Astrocyte (in vitro differentiated cells and primary cell): ENCODE measurements around the gene STXBP2. TPM values are rescaled to one million over a fixed set of nuclear protein-coding genes. Genes with fewer than 3 reads are reported as not detected.

ENCODE experiments used
- DNase-seq: peaks from one replicate; pipeline ENCODE4 v3.0.0-alpha.2; 2010; ENCODE audit warnings: low read depth
- FAIRE-seq: peaks from 2 replicates; lab custom pipeline; 2011; peaks lifted over from hg19 to GRCh38; lab: Jason Lieb, UNC
- H2AFZ ChIP-seq: 2 replicates; pipeline ENCODE4 v1.6.0; 2012; ENCODE audit warnings: low read depth, low read length, inconsistent platforms
- H3K27ac ChIP-seq: 2 replicates; pipeline ENCODE4 v1.5.1; 2011; ENCODE audit warnings: low read depth, low read length, inconsistent platforms
- H3K27me3 ChIP-seq: 2 replicates; pipeline ENCODE4 v1.6.0; 2011; ENCODE audit warnings: low read length, inconsistent platforms; ENCODE audit not compliant: insufficient read depth
- H3K36me3 ChIP-seq: 2 replicates; pipeline ENCODE4 v1.5.1; 2011; ENCODE audit warnings: low read length, inconsistent platforms; ENCODE audit not compliant: insufficient read depth
- H3K4me1 ChIP-seq: 2 replicates; pipeline ENCODE4 v1.5.1; 2011; ENCODE audit warnings: low read length, inconsistent platforms; ENCODE audit not compliant: insufficient read depth
- H3K4me2 ChIP-seq: 2 replicates; pipeline ENCODE4 v1.6.0; 2012; ENCODE audit warnings: low read length, inconsistent platforms
- H3K4me3 ChIP-seq: 2 replicates; pipeline ENCODE4 v1.5.1; 2011; ENCODE audit warnings: low read depth, mild to moderate bottlenecking, low read length, inconsistent platforms; ENCODE audit not compliant: insufficient read depth
- H3K79me2 ChIP-seq: 2 replicates; pipeline ENCODE4 v1.6.0; 2012; ENCODE audit warnings: mild to moderate bottlenecking, low read length, inconsistent platforms; ENCODE audit not compliant: insufficient read depth
- H3K9ac ChIP-seq: 2 replicates; pipeline ENCODE4 v1.6.0; 2012; ENCODE audit warnings: mild to moderate bottlenecking, low read length, inconsistent platforms
- H3K9me3 ChIP-seq: 2 replicates; pipeline ENCODE4 v1.5.1; 2012; ENCODE audit warnings: low read depth, mild to moderate bottlenecking, low read length, inconsistent platforms; ENCODE audit not compliant: insufficient read depth
- H4K20me1 ChIP-seq: 2 replicates; pipeline ENCODE4 v1.6.0; 2012; ENCODE audit warnings: low read length, inconsistent platforms; ENCODE audit not compliant: insufficient read depth
- H3K27ac Mint-ChIP-seq: one replicate; pipeline ENCODE4 v1.8.0; 2021; ENCODE audit warnings: mild to moderate bottlenecking, mixed read lengths; ENCODE audit not compliant: unreplicated experiment
- H3K27me3 Mint-ChIP-seq: one replicate; pipeline ENCODE4 v1.8.0; 2021; ENCODE audit warnings: low read depth, mixed read lengths; ENCODE audit not compliant: unreplicated experiment
- H3K36me3 Mint-ChIP-seq: one replicate; pipeline ENCODE4 v1.8.0; 2021; ENCODE audit warnings: low read depth, mixed read lengths; ENCODE audit not compliant: unreplicated experiment
- H3K4me1 Mint-ChIP-seq: one replicate; pipeline ENCODE4 v1.8.0; 2021; ENCODE audit warnings: low read depth, mixed read lengths; ENCODE audit not compliant: unreplicated experiment
- H3K4me3 Mint-ChIP-seq: one replicate; pipeline ENCODE4 v1.8.0; 2021; ENCODE audit warnings: mild to moderate bottlenecking, moderate library complexity, mixed read lengths; ENCODE audit not compliant: unreplicated experiment
- H3K9me3 Mint-ChIP-seq: one replicate; pipeline ENCODE4 v1.8.0; 2021; ENCODE audit warnings: mild to moderate bottlenecking, mixed read lengths; ENCODE audit not compliant: unreplicated experiment
- EZH2 ChIP-seq: IDR thresholded peaks from 2 replicates; pipeline ENCODE4 v1.6.1; 2012; ENCODE audit warnings: mild to moderate bottlenecking, low read length, inconsistent platforms; ENCODE audit not compliant: insufficient read depth
- total RNA-seq: library from RNA; stranded (reverse); gene quantifications from 2 replicates; pipeline ENCODE4 v1.2.1, GENCODE V29; 2021
- TF ChIP-seq, protein P1 (sequence below): IDR thresholded peaks from 2 replicates; pipeline ENCODE4 v1.5.1; 2011; ENCODE audit warnings: low read depth, mild to moderate bottlenecking, inconsistent platforms, low read length, moderate library complexity; ENCODE audit not compliant: insufficient read depth

The STXBP2 gene
- total RNA-seq, 1 donor from 2014 or later = 49.6 TPM

DNA sequence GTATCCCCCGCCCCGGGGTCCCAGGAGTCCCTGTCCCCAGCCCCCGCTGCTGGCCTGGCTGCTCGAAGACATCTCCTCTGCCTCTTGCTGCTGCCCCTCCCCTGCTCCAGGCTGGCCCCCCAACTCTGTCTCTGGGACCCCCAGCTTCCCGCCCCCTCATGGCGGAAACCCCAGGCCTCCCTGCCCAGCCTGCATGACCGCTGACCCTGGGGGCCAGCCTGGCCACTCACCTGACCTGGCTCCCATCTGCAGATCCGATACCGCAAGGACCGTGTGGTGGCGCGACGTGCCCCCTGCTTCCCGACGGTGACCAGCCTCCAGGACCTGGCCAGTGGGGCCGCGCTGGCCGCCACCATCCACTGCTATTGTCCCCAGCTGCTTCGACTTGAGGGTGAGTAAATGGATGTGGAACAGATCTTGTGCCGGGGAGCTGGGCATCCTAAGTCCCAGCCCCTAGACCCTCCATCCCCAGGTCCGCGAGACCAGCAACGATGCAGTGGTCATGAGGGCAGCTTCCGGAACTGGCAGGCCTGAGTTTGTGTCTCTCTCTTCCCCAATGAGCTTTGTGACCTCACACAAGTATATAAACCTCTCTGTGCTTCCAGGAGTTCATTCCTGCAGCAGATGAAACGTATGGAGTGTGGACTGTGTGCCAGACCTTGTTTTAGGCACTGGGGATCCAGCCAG, 28.9 kb upstream of the STXBP2 start:
- no peak for FAIRE-seq
- Histone ChIP-seq H3K36me3 (no peaks in the 10 kb centered on the region), H3K4me2 (no peak overlapping the region), H3K27me3 (no peaks in the 10 kb centered on the region), H3K4me1 (no peaks in the 10 kb centered on the region), H3K79me2 (no peaks in the 10 kb centered on the region), H3K9me3 (no peaks in the 10 kb centered on the region), H4K20me1 (no peaks in the 10 kb centered on the region), H2AFZ (no peak overlapping the region), H3K4me3 (no peak overlapping the region), H3K9ac (no peak overlapping the region), H3K27ac (no peak overlapping the region)
- Mint-ChIP-seq H3K4me1 (no peaks in the 10 kb centered on the region), H3K4me3 (no peak overlapping the region), H3K27me3 (peaks cover 4% of the 10 kb centered on the region), H3K27ac (no peak overlapping the region), H3K36me3 (no peaks in the 10 kb centered on the region), H3K9me3 (no peaks in the 10 kb centered on the region)
- DNase-seq = no peak
- TF ChIP-seq, protein P1, sequence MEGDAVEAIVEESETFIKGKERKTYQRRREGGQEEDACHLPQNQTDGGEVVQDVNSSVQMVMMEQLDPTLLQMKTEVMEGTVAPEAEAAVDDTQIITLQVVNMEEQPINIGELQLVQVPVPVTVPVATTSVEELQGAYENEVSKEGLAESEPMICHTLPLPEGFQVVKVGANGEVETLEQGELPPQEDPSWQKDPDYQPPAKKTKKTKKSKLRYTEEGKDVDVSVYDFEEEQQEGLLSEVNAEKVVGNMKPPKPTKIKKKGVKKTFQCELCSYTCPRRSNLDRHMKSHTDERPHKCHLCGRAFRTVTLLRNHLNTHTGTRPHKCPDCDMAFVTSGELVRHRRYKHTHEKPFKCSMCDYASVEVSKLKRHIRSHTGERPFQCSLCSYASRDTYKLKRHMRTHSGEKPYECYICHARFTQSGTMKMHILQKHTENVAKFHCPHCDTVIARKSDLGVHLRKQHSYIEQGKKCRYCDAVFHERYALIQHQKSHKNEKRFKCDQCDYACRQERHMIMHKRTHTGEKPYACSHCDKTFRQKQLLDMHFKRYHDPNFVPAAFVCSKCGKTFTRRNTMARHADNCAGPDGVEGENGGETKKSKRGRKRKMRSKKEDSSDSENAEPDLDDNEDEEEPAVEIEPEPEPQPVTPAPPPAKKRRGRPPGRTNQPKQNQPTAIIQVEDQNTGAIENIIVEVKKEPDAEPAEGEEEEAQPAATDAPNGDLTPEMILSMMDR = no peak
- no peak for TF ChIP-seq EZH2

DNA sequence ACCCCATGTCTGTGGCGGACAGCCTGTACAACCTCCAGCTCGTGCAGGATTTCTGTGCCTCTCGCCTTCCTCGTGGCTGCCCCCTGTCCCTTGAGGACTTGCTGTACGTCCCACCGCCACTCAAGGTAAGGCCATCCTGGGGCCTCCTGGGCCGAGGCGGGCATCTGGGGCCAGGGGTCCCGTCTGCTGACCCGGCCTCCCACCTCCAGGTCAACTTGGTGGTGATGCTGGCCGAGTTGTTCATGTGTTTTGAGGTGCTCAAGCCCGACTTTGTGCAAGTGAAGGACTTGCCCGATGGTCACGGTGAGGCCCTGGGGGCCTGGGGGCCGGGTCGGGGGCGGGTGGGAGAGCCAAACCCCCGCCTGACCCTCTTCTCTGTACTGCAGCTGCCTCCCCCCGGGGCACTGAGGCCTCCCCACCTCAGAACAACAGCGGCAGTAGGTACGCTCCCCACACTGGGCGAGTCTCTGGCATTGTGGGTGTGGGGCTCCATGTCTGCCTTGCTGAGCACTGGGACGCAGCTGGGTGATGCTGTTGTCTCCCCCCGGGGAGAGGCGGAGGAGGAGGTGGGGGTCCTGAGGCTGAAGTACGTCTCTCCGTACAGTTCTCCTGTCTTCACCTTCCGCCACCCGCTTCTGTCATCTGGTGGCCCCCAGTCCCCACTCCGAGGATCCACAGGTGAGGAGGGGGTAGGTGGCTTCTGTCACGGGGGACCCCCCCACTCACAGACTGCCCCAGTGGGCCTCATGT, 26.2 kb upstream of the STXBP2 start:
- Histone ChIP-seq H3K27me3 (no peaks in the 10 kb centered on the region), H3K4me2 (no peak overlapping the region), H3K4me3 (no peak overlapping the region), H3K79me2 (no peaks in the 10 kb centered on the region), H3K36me3 (no peaks in the 10 kb centered on the region), H2AFZ (no peak overlapping the region), H4K20me1 (no peaks in the 10 kb centered on the region), H3K9me3 (no peaks in the 10 kb centered on the region), H3K9ac (no peak overlapping the region), H3K27ac (no peak overlapping the region), H3K4me1 (no peaks in the 10 kb centered on the region)
- no peak for FAIRE-seq
- no peak overlapping the region for H3K27ac Mint-ChIP-seq
- TF ChIP-seq, protein P1 = no peak
- TF ChIP-seq EZH2 = no peak
- H3K36me3 Mint-ChIP-seq = peaks cover 3% of the 10 kb centered on the region
- H3K27me3 Mint-ChIP-seq = no peaks in the 10 kb centered on the region
- DNase-seq = no peak
- H3K4me1 Mint-ChIP-seq = no peaks in the 10 kb centered on the region
- H3K4me3 Mint-ChIP-seq = no peak overlapping the region
- H3K9me3 Mint-ChIP-seq = no peaks in the 10 kb centered on the region
